GM12891 (cell line): ENCODE results near the gene TPBG.

Source experiments
- DNase-seq: peaks from one replicate; pipeline ENCODE4 v3.0.0; 2011; ENCODE audit warnings: low spot score; ENCODE audit not compliant: insufficient read length
- FAIRE-seq: peaks from 2 replicates; lab custom pipeline; 2011; peaks lifted over from hg19 to GRCh38; lab: Jason Lieb, UNC
- PAX5 ChIP-seq: IDR thresholded peaks from 2 replicates; pipeline ENCODE4 v1.6.1; 2011; ENCODE audit warnings: low read length, moderate library complexity, mild to moderate bottlenecking; ENCODE audit not compliant: insufficient read depth, severe bottlenecking
- POLR2A ChIP-seq: IDR thresholded peaks from 2 replicates; pipeline ENCODE4 v1.6.1; 2011; ENCODE audit warnings: low read depth, low read length, control low read depth
- POLR2AphosphoS5 ChIP-seq: IDR thresholded peaks from 2 replicates; pipeline ENCODE4 v1.6.1; 2011; ENCODE audit warnings: low read depth, low read length, control low read depth
- POU2F2 ChIP-seq: IDR thresholded peaks from 2 replicates; pipeline ENCODE4 v1.6.1; 2011; ENCODE audit warnings: low read depth, mild to moderate bottlenecking, control low read depth, low read length, moderate library complexity
- SPI1 ChIP-seq: IDR thresholded peaks from 2 replicates; pipeline ENCODE4 v1.6.1; 2011; ENCODE audit warnings: low read depth, low read length, control low read depth
- TAF1 ChIP-seq: IDR thresholded peaks from 2 replicates; pipeline ENCODE4 v1.6.1; 2011; ENCODE audit warnings: low read depth, low read length, control low read depth

Gene TPBG

GRCh38 chr6:82360552-82360951, 3.1 kb upstream of the TPBG start:
- FAIRE-seq, result no peak
- TF ChIP-seq TAF1 (no peak), SPI1 (no peak), POU2F2 (no peak), POLR2AphosphoS5 (no peak), PAX5 (no peak), POLR2A (no peak)

GRCh38 chr6:82361631-82362030, 2.0 kb upstream of the TPBG start:
- TF ChIP-seq SPI1, result no peak
- TF ChIP-seq POLR2A, result no peak
- no peak for TF ChIP-seq PAX5
- TF ChIP-seq POLR2AphosphoS5, result no peak
- TF ChIP-seq TAF1, result no peak
- no peak for TF ChIP-seq POU2F2
- FAIRE-seq, result no peak

More at GRCh38 chr6:82360552-82360951, 3.1 kb upstream of the TPBG start:
- no peak for DNase-seq

GRCh38 chr6:82362144-82362543, 1.5 kb upstream of the TPBG start:
- FAIRE-seq (no peak), DNase-seq (no peak)
- no peak for TF ChIP-seq SPI1

More at GRCh38 chr6:82361631-82362030, 2.0 kb upstream of the TPBG start:
- no peak for DNase-seq

- no peak for DNase-seq
Observed at GRCh38 chr6:82362878-82363427, 664 bp upstream of the TPBG start.

GRCh38 chr6:82364087-82365015, 734 bp downstream of the TPBG start:
- FAIRE-seq (no peak), DNase-seq (peak; percentile 18)
- no peak for TF ChIP-seq SPI1
- no peak for TF ChIP-seq PAX5
- TF ChIP-seq POU2F2, result no peak
- TF ChIP-seq POLR2AphosphoS5, result no peak
- no peak for TF ChIP-seq POLR2A
- no peak for TF ChIP-seq TAF1

More at GRCh38 chr6:82362878-82363427, 664 bp upstream of the TPBG start:
- TF ChIP-seq TAF1, result no peak
- no peak for TF ChIP-seq SPI1
- no peak for TF ChIP-seq POLR2AphosphoS5
- TF ChIP-seq POLR2A, result no peak
- no peak for TF ChIP-seq POU2F2
- no peak for TF ChIP-seq PAX5
- no peak for FAIRE-seq

- no peak for FAIRE-seq
- TF ChIP-seq TAF1, result no peak
- TF ChIP-seq POU2F2, result no peak
- no peak for TF ChIP-seq SPI1
- no peak for TF ChIP-seq PAX5
- TF ChIP-seq POLR2A, result no peak
- no peak for TF ChIP-seq POLR2AphosphoS5
- no peak for DNase-seq
Observed at GRCh38 chr6:82365016-82365795, 1.6 kb downstream of the TPBG start.

GRCh38 chr6:82367704-82368103, 4.1 kb downstream of the TPBG start:
- TF ChIP-seq POLR2AphosphoS5 (no peak), SPI1 (no peak)
- FAIRE-seq (no peak), DNase-seq (no peak)

- DNase-seq (no peak), FAIRE-seq (no peak)
Observed at GRCh38 chr6:82370788-82371187, 7.2 kb downstream of the TPBG start.

GRCh38 chr6:82371799-82372546, 8.4 kb downstream of the TPBG start:
- no peak for FAIRE-seq
- TF ChIP-seq POU2F2, result no peak
- no peak for TF ChIP-seq PAX5
- no peak for TF ChIP-seq SPI1
- TF ChIP-seq POLR2AphosphoS5, result no peak
- TF ChIP-seq POLR2A, result no peak
- TF ChIP-seq TAF1, result no peak
- DNase-seq, result no peak

More at GRCh38 chr6:82370788-82371187, 7.2 kb downstream of the TPBG start:
- TF ChIP-seq PAX5 (no peak), POLR2AphosphoS5 (no peak), POLR2A (no peak), TAF1 (no peak), POU2F2 (no peak), SPI1 (no peak)

- TF ChIP-seq POLR2AphosphoS5 (no peak), TAF1 (no peak), PAX5 (no peak), POU2F2 (no peak), POLR2A (no peak), SPI1 (no peak)
- no peak for FAIRE-seq
Observed at GRCh38 chr6:82372656-82373055, 9.0 kb downstream of the TPBG start.

More at GRCh38 chr6:82372656-82373055, 9.0 kb downstream of the TPBG start:
- no peak for DNase-seq
